ENCODE results near the gene THUMPD3.

THUMPD3 gene

DNA sequence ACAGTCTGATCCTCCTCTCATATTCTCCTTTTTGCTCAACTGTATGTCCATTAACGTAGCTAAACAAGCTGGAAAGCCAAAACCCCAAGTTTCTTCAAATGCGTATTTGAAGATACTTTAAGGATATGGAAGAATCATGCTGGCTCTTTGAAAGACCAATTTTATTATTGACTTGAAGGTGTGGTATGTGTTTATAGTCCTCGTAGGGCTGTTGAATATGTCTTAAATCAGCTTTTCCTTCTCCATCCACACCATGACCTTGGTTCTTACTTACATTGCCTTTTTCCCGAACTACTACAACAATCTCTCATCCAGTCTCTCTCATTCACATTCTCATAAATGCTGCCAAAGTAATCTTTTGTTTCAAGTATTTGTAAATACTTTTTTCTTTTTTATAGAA, 19.7 kb upstream of the THUMPD3 start:
- no peak overlapping the region for H3K4me3 ChIP-seq (ENCODE audit: low read length)
- no peak for DNase-seq (ENCODE audit: low read depth)
- TF ChIP-seq, protein P1, sequence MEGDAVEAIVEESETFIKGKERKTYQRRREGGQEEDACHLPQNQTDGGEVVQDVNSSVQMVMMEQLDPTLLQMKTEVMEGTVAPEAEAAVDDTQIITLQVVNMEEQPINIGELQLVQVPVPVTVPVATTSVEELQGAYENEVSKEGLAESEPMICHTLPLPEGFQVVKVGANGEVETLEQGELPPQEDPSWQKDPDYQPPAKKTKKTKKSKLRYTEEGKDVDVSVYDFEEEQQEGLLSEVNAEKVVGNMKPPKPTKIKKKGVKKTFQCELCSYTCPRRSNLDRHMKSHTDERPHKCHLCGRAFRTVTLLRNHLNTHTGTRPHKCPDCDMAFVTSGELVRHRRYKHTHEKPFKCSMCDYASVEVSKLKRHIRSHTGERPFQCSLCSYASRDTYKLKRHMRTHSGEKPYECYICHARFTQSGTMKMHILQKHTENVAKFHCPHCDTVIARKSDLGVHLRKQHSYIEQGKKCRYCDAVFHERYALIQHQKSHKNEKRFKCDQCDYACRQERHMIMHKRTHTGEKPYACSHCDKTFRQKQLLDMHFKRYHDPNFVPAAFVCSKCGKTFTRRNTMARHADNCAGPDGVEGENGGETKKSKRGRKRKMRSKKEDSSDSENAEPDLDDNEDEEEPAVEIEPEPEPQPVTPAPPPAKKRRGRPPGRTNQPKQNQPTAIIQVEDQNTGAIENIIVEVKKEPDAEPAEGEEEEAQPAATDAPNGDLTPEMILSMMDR (IDR thresholded peaks at IDR 0.05; ENCODE audit: insufficient read depth, low read depth, low read length, missing control alignments), result no peak

DNA sequence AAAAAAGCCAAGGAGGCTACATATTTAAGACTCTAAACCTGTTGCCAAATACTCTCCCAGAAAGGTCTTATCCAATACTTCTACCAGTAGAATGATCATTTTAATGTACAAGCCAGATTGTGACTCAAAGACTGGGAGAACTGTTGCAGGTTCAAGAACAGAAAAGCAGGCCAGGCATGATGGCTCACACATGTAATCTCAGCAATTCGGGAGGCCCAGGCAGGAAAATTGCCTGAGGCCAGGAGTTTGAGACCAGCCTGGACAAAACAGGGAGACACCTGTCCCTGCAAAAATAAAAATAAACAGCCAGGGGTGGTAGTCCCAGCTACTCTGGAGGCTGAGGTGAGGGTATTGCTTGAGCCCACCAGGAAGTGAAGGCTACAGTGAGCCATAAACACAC, 17.8 kb upstream of the THUMPD3 start:
- TF ChIP-seq, protein P1 (IDR thresholded peaks at IDR 0.05; ENCODE audit: insufficient read depth, low read depth, low read length, missing control alignments), result no peak
- H3K4me3 ChIP-seq (ENCODE audit: low read length), result no peak overlapping the region
- DNase-seq (ENCODE audit: low read depth), result peak; percentile 61

DNA sequence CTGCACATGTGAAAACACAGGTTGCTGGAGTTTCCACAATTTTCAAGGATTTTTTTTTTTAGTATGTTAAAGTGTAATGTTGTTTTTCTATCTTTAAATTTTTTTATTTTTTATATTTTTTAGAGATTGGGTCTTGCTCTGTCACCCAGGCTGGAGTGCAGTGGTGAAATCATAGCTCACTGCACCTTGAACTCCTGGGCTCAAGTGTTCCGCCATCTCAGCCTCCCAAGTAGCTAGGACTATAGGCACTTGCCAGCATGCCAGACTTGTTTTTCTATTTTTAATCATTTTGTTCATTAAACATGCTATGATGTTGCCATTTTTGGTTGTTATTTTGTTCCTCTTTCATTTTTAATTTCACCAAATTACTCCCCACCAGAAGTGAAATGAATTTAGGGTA, 16.7 kb upstream of the THUMPD3 start:
- no peak overlapping the region for H3K4me3 ChIP-seq (ENCODE audit: low read length)
- no peak for DNase-seq (ENCODE audit: low read depth)
- TF ChIP-seq, protein P1 (IDR thresholded peaks at IDR 0.05; ENCODE audit: insufficient read depth, low read depth, low read length, missing control alignments), result no peak

DNA sequence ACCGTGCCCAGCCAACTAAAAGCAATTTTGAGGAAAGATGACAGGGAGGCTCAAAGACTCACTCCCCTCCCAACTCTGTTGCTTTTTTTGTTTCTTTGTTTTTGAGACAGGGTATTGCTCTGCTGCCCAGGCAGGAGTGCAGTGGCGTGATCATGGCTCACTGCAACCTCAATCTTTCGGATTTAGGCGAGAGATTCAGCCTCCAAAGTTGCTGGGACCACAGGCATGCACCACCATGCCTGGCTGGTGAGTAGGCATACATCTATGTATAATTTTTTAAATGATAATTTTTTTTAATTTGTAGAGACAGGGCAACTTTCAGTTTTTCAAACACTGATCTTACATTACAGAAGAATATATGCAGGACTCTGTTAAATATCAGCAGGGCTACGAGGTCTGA, 15.8 kb upstream of the THUMPD3 start:
- DNase-seq (ENCODE audit: low read depth), result no peak
- H3K4me3 ChIP-seq (ENCODE audit: low read length), result no peak overlapping the region
- TF ChIP-seq, protein P1 (IDR thresholded peaks at IDR 0.05; ENCODE audit: insufficient read depth, low read depth, low read length, missing control alignments), result no peak

DNA sequence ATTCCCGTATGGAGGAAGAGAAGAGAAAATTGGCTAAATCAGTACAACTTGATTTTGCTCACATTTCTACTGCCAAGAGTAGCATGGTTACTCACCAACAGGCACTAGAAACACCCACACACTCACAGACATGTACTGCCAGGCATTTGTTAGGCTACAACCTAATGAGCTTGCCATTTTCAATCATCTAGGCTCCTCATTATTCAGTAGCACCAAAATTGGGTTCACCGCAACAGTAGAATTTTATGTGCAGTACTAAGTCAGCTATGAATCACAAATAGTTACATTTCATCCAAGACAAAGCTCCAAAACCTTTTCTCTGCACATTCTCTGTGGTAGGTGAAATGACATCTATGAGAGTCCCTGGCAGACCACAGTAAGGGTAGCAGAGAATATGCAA, 15.0 kb upstream of the THUMPD3 start:
- no peak overlapping the region for H3K4me3 ChIP-seq (ENCODE audit: low read length)
- TF ChIP-seq, protein P1 (IDR thresholded peaks at IDR 0.05; ENCODE audit: insufficient read depth, low read depth, low read length, missing control alignments), result no peak
- peak; percentile 64 for DNase-seq (ENCODE audit: low read depth)

DNA sequence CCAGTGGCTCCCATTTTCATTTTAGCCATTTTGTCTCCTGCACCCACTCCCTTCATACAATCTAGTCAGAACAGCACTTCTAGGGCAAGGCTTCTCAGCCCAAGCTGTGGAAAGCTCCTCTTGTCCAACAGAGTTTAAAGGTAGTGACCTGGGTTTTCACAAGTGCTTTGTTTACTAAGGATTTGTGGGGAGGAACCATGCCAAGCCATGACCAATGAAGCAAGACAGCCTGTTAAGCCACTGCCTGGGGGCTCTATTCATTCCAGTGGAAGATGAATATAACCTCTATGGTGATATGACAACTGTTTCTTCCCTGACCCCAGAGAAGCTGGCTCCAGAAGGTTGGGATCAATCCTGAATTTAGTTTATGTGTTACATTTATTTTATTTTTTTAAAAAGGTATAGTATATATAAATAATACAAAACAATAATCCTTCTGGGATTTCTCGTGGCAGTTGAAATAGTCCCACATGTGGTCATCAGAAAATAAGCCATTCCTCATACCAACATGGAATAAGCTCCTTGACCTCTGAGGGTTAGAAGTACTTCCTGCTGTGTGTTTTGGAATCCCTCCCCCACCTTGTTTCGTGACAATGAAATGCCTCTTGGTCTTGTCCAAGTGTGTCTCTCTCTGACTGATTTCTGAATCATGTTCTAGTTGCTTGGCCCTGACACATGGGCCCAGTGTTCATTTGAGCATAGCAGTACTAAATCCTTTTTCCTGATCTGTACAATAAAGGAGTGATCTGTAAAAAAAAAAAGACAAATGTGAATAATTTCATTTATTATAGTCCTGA, 13.3 kb upstream of the THUMPD3 start:
- TF ChIP-seq, protein P1 (IDR thresholded peaks at IDR 0.05; ENCODE audit: insufficient read depth, low read depth, low read length, missing control alignments), result no peak
- DNase-seq (ENCODE audit: low read depth), result peak; percentile 86
- no peak overlapping the region for H3K4me3 ChIP-seq (ENCODE audit: low read length)

DNA sequence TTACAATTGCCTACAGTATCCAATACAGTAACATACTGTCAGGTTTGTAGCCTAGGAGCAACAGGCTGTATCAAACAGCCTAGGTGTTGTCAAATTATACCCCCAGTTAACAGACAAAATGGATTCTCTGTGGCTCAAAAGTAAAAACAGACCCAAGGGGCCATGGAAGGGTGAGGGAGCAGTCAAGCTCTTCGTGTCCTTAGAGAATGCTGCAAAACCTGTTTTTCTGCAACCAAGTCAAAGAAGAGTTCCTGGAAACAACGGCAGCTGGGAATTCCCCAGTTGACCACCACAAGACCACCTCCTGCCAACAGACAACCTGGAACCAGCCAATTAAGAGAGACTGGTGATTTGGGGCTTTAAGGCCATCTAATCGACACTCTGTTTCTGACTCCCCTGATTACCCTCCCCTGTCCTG, 11.1 kb upstream of the THUMPD3 start:
- H3K4me3 ChIP-seq (ENCODE audit: low read length), result no peak overlapping the region
- TF ChIP-seq, protein P1 (IDR thresholded peaks at IDR 0.05; ENCODE audit: insufficient read depth, low read depth, low read length, missing control alignments), result no peak
- DNase-seq (ENCODE audit: low read depth), result peak; percentile 70
